LNCaP clone FGC (cell line): ENCODE measurements around the gene SLC29A3.

Experiments used
- DNase-seq: peaks from one replicate; pipeline ENCODE4 v3.0.0-alpha.2; 2011; ENCODE audit warnings: low read depth
- H3K4me3 ChIP-seq: 2 replicates; pipeline ENCODE4 v1.5.1; 2011; ENCODE audit warnings: mild to moderate bottlenecking, low read depth, low read length, control low read depth
- CTCF ChIP-seq: IDR thresholded peaks from 2 replicates; pipeline ENCODE4 v1.5.1; 2012; ENCODE audit warnings: mild to moderate bottlenecking; ENCODE audit not compliant: control insufficient read depth, insufficient read depth; ENCODE audit errors: extremely low read depth

The SLC29A3 gene

GRCh38 chr10:71331736-71332135 lies 12.7 kb downstream of the SLC29A3 start:
- TF ChIP-seq CTCF, result no peak
- no peak overlapping the region for H3K4me3 ChIP-seq
- DNase-seq, result no peak

- H3K4me3 ChIP-seq, result no peak overlapping the region
- no peak for DNase-seq
- no peak for TF ChIP-seq CTCF
Observed at GRCh38 chr10:71332466-71332865, 13.4 kb downstream of the SLC29A3 start.

GRCh38 chr10:71333129-71333887 lies 14.2 kb downstream of the SLC29A3 start:
- no peak overlapping the region for H3K4me3 ChIP-seq
- no peak for TF ChIP-seq CTCF
- DNase-seq, result no peak

DNA sequence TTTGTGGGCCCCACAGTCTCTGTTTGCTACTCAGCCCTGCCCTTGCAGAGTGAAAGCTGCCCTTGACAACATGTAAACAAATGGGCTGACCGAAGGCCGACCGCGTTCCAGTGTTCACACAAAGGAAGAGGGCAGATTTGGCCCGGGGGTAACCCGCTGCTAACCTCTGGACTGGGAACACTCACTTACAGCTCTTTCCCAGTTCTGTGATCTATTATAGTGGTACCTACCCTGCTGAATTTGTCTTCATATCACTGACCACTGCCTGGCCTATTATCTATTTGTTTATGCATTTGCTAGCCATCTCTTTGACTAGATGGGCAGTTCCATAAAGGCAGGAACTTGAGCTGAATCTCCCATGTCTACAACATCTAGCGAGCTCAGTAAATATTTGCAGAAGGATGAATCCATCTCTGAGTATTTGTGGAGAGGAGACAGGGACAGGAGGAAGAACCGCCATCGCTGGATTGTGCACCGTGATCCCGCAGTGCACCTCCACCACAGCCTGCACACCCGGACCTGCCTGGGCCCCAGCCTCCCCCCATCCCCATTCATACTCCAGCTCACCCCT lies 15.2 kb downstream of the SLC29A3 start:
- H3K4me3 ChIP-seq, result no peak overlapping the region
- no peak for TF ChIP-seq CTCF
- peak; percentile 11 for DNase-seq

DNA sequence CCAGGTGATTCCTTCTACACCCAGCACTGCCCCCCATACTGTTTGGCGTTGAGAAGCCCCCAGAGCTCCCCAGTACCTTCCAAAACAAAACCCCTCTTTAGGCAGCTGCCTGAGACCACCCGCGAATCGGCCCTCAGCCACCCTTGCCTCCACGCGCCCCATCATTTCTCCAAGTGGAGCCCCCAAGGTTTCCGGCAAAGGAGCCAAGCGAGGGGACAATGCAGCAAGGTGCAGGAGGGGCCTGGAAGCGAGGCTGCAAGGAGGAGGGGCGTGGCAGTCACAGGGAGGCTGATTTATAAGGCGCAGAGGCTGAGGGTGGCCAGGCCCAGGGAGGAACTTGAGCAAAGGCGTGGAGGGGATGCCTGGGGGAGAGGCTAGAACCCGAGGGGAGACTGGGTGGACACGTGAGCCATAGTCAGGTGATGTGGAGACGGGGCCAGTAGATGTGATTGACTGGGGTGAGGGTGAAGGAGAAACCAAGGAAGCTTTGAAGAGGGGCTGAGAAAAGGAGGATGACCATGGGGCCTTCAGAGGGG lies 16.2 kb downstream of the SLC29A3 start:
- H3K4me3 ChIP-seq, result no peak overlapping the region
- DNase-seq, result no peak
- TF ChIP-seq CTCF, result no peak

- no peak overlapping the region for H3K4me3 ChIP-seq
- no peak for TF ChIP-seq CTCF
- no peak for DNase-seq
Observed at GRCh38 chr10:71336632-71337031, 17.6 kb downstream of the SLC29A3 start.
